B cell (primary cell): ENCODE data around the gene PUM1. TPM values are rescaled to one million over a fixed set of nuclear protein-coding genes. Genes with fewer than 3 reads are reported as not detected.
"Not testable (repeated sequence)": the region's sequence is repeated elsewhere in the genome, so short reads cannot be mapped to it uniquely, and the experiment has no call there.

Experiments used
- ATAC-seq: fragments of 200-7000 bp; cut with Tn5 transposase; one replicate; pipeline ENCODE4 v1.10.0; 2021; ENCODE audit warnings: low read depth, mild to moderate bottlenecking, moderate number of reproducible peaks, moderate library complexity
- CTCF ChIA-PET: fragments of 350-600 bp; sonication (Branson Sonifier 250); formaldehyde crosslinking; loops from one replicate; lab custom pipeline; 2021; ENCODE audit warnings: antibody characterized with exemption, inconsistent platforms; lab: Charles Lee
- POLR2A ChIA-PET: fragments of 350-600 bp; sonication (Branson Sonifier 250); formaldehyde crosslinking; loops from one replicate; lab custom pipeline; 2021; ENCODE audit warnings: antibody characterized with exemption; lab: Charles Lee
- DNase-seq: peaks from one replicate; pipeline ENCODE4 v3.0.0; 2013
- H2AFZ ChIP-seq: 2 replicates; pipeline ENCODE4 v1.6.1; 2012; ENCODE audit warnings: mild to moderate bottlenecking, low read depth, low read length; ENCODE audit not compliant: insufficient read depth, poor library complexity, severe bottlenecking
- H3K27ac ChIP-seq, 2 donors: 1 replicate in 1 of 2; 2 replicates in 1 of 2; pipeline ENCODE4 v1.5.1; 2012 to 2013; ENCODE audit warnings: low read length in 2 of 2, mild to moderate bottlenecking in 2 of 2, moderate library complexity in 1 of 2
- H3K27me3 ChIP-seq, 4 experiments: fragments of 200-600 bp in 1 of 4; sonication (generic) in 1 of 4; replicated peaks in 1 of 4; 1 replicate in 2 of 4; 2 replicates in 2 of 4; pipeline versions ENCODE4 v1.6.1 to v1.7.0; 2013 to 2016; ENCODE audit warnings: low read length in 3 of 4, mild to moderate bottlenecking in 2 of 4, mixed read lengths in 1 of 4, moderate library complexity in 1 of 4; ENCODE audit not compliant: insufficient read depth in 4 of 4, control insufficient read depth in 3 of 4; ENCODE audit errors: control extremely low read depth in 1 of 4
- H3K36me3 ChIP-seq, 2 experiments: replicated peaks in 1 of 2; 1 replicate in 1 of 2; 2 replicates in 1 of 2; pipeline versions ENCODE4 v1.6.1 to v1.7.1; 2013; ENCODE audit warnings: low read length in 1 of 2; ENCODE audit not compliant: insufficient read depth in 2 of 2, control insufficient read depth in 1 of 2; ENCODE audit errors: control extremely low read depth in 1 of 2, extremely low read depth in 1 of 2
- H3K4me1 ChIP-seq, 2 donors: fragments of 200-600 bp in 1 of 2; sonication (generic) in 1 of 2; 1 replicate in 1 of 2; 2 replicates in 1 of 2; pipeline versions ENCODE4 v1.5.1 to v1.6.1; 2013 to 2017; ENCODE audit warnings: low read length in 2 of 2; ENCODE audit not compliant: control insufficient read depth in 2 of 2, insufficient read depth in 2 of 2
- H3K4me2 ChIP-seq: replicated peaks from 2 replicates; pipeline ENCODE3; 2012; ENCODE audit warnings: mild to moderate bottlenecking, low read depth, low read length; ENCODE audit not compliant: poor library complexity, severe bottlenecking
- H3K4me3 ChIP-seq, 5 experiments: fragments of 200-600 bp in 1 of 5; sonication (generic) in 1 of 5; 1 replicate in 3 of 5; 2 replicates in 2 of 5; pipeline versions ENCODE4 v1.5.1 to v1.7.0; 2011 to 2016; ENCODE audit warnings: low read length in 4 of 5, mild to moderate bottlenecking in 4 of 5, low read depth in 2 of 5, control low read depth in 1 of 5, moderate library complexity in 1 of 5; ENCODE audit not compliant: insufficient read depth in 1 of 5; ENCODE audit errors: control extremely low read depth in 1 of 5, extremely low read depth in 1 of 5
- H3K79me2 ChIP-seq: fragments of 200-600 bp; sonication (generic); one replicate; pipeline ENCODE4 v1.6.0; 2016; ENCODE audit warnings: low read length; ENCODE audit not compliant: control insufficient read depth, insufficient read depth
- H3K9ac ChIP-seq: fragments of 200-600 bp; sonication (generic); 2 replicates; pipeline ENCODE4 v1.6.1; 2017; ENCODE audit warnings: mild to moderate bottlenecking, low read length, moderate library complexity
- H3K9me3 ChIP-seq, 3 donors: one replicate each; pipeline versions ENCODE4 v1.6.1 to v1.7.1; 2013; ENCODE audit warnings: low read length in 2 of 3; ENCODE audit not compliant: control insufficient read depth in 2 of 3, insufficient read depth in 1 of 3; ENCODE audit errors: control extremely low read depth in 1 of 3
- H4K20me1 ChIP-seq: 2 replicates; pipeline ENCODE4 v1.6.0; 2012; ENCODE audit warnings: mild to moderate bottlenecking, low read length; ENCODE audit not compliant: insufficient read depth, control insufficient read depth, poor library complexity, severe bottlenecking
- H3K27ac Mint-ChIP-seq: one replicate; pipeline ENCODE4 v1.8.0; 2021; ENCODE audit warnings: mixed read lengths
- H3K27me3 Mint-ChIP-seq: one replicate; pipeline ENCODE4 v1.8.0; 2021; ENCODE audit warnings: mixed read lengths
- H3K4me1 Mint-ChIP-seq: one replicate; pipeline ENCODE4 v1.8.0; 2021; ENCODE audit warnings: mixed read lengths
- H3K4me3 Mint-ChIP-seq: one replicate; pipeline ENCODE4 v1.8.0; 2021; ENCODE audit warnings: mixed read lengths
- H3K9me3 Mint-ChIP-seq: one replicate; pipeline ENCODE4 v1.8.0; 2022; ENCODE audit warnings: mixed read lengths; ENCODE audit not compliant: insufficient read depth
- CTCF ChIP-seq: fragments of 200-600 bp; IDR thresholded peaks from one replicate; pipeline ENCODE4 v1.8.0; 2022; ENCODE audit warnings: antibody characterized with exemption, mild to moderate bottlenecking
- EZH2 ChIP-seq: IDR thresholded peaks from 2 replicates; pipeline ENCODE4 v1.6.1; 2012; ENCODE audit warnings: borderline replicate concordance, low read depth, mild to moderate bottlenecking, moderate library complexity, low read length; ENCODE audit not compliant: insufficient read depth, poor library complexity, severe bottlenecking
- WGBS: methylation state at CpG from one replicate; pipeline ENCODE4 v1.1.5; 2013; ENCODE audit warnings: missing lambda C conversion rate; ENCODE audit not compliant: insufficient coverage; 5-methylcytosine and 5-hydroxymethylcytosine counted together
- intact Hi-C: fragments of 100-400 bp; cut with micrococcal nuclease; formaldehyde crosslinking; loops from one replicate; pipeline ENCODE4 v1.10.0; 2022
- polyA plus RNA-seq: library from polyadenylated mRNA; depleted of rRNA; stranded (reverse); fragments of >200 nt; gene quantifications from 2 replicates; pipeline ENCODE4 v1.2.3, GENCODE V29; 2012
- total RNA-seq, 2 donors: library from RNA; stranded (reverse); fragments of 120-200 nt in 1 of 2; gene quantifications; 1 replicate in 1 of 2; 2 replicates in 1 of 2; pipeline versions ENCODE4 v1.2.3 to v1.2.4, GENCODE V29; 2013 to 2022

Gene PUM1
- total and polyA plus RNA-seq, 2 donors (not counting 1 experiment from before 2014, with no cell fraction given), result 52.8 to 177 TPM

GRCh38 chr1:31054349-31054748 is 11.2 kb downstream of the PUM1 start:
- H3K4me1 ChIP-seq, result peaks cover 18 to 31% of the 10 kb centered on the region in 2 donors
- H3K36me3 ChIP-seq, result peaks cover 12 to 50% of the 10 kb centered on the region in 2 experiments
- H3K9ac ChIP-seq, result no peak overlapping the region
- H3K4me2 ChIP-seq, result no peak overlapping the region
- H3K27ac ChIP-seq, result peak overlapping the region in 1 of 2 donors; percentile 6
- peaks cover 47% of the 10 kb centered on the region for H3K4me1 Mint-ChIP-seq
- H3K27me3 Mint-ChIP-seq, result no peaks in the 10 kb centered on the region
- no peak overlapping the region for H3K4me3 ChIP-seq
- no peaks in the 10 kb centered on the region for H3K9me3 Mint-ChIP-seq
- no peak overlapping the region for H2AFZ ChIP-seq
- TF ChIP-seq CTCF, result no peak
- TF ChIP-seq EZH2, result no peak
- no peak overlapping the region for H3K27ac Mint-ChIP-seq
- intact Hi-C loops, result no loop called here
- H3K27me3 ChIP-seq, result no peaks in the 10 kb centered on the region
- H3K9me3 ChIP-seq, result no peaks in the 10 kb centered on the region
- peaks cover 94% of the 10 kb centered on the region for H3K79me2 ChIP-seq
- ATAC-seq (no peak), DNase-seq (no peak)
- peaks cover 84% of the 10 kb centered on the region for H4K20me1 ChIP-seq
- H3K4me3 Mint-ChIP-seq, result no peak overlapping the region
- ChIA-PET CTCF (interaction anchor here (0.6 kb wide), 1 partner anchor 66 kb away, joined by 3 read pairs; no protein-coding TSS in a partner anchor), POLR2A (interaction anchor here (0.6 kb wide), 2 partner anchors 51 to 1720 kb away, joined by 3 read pairs; no protein-coding TSS in a partner anchor)
- WGBS, result no CpG with 5 or more reads among the region's 3 CpGs

GRCh38 chr1:31052613-31053012 is 12.9 kb downstream of the PUM1 start:
- H3K9me3 ChIP-seq, H3K27ac Mint-ChIP-seq, H3K9me3 Mint-ChIP-seq, H3K4me2 ChIP-seq, H3K4me3 ChIP-seq, CTCF ChIA-PET, H3K27ac ChIP-seq, H2AFZ ChIP-seq, H3K27me3 Mint-ChIP-seq, ATAC-seq, intact Hi-C loops, H3K27me3 ChIP-seq, H3K4me3 Mint-ChIP-seq, POLR2A ChIA-PET, H3K9ac ChIP-seq, DNase-seq: not testable (repeated sequence)
- peaks cover 15 to 34% of the 10 kb centered on the region in 2 donors for H3K4me1 ChIP-seq
- WGBS, result 96% methylated on average over 12 of the region's 14 CpGs
- peaks cover 94% of the 10 kb centered on the region for H3K79me2 ChIP-seq
- H4K20me1 ChIP-seq, result peaks cover 87% of the 10 kb centered on the region
- peaks cover 5 to 36% of the 10 kb centered on the region in 2 experiments for H3K36me3 ChIP-seq
- H3K4me1 Mint-ChIP-seq, result peaks cover 41% of the 10 kb centered on the region
